ENCODE data around the gene TRIM13.

- TF ChIP-seq, protein P1, sequence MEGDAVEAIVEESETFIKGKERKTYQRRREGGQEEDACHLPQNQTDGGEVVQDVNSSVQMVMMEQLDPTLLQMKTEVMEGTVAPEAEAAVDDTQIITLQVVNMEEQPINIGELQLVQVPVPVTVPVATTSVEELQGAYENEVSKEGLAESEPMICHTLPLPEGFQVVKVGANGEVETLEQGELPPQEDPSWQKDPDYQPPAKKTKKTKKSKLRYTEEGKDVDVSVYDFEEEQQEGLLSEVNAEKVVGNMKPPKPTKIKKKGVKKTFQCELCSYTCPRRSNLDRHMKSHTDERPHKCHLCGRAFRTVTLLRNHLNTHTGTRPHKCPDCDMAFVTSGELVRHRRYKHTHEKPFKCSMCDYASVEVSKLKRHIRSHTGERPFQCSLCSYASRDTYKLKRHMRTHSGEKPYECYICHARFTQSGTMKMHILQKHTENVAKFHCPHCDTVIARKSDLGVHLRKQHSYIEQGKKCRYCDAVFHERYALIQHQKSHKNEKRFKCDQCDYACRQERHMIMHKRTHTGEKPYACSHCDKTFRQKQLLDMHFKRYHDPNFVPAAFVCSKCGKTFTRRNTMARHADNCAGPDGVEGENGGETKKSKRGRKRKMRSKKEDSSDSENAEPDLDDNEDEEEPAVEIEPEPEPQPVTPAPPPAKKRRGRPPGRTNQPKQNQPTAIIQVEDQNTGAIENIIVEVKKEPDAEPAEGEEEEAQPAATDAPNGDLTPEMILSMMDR (IDR thresholded peaks at IDR 0.05), result no peak
- no peak for TF ChIP-seq EZH2phosphoT487 (IDR thresholded peaks at IDR 0.05)
- TF ChIP-seq EZH2 (IDR thresholded peaks at IDR 0.05), result no peak
These were observed 28.6 kb downstream of the TRIM13 start for GRCh38 chr13:50025436-50025835.
